Mucosa of descending colon (tissue), 3 donors: ENCODE data around the gene MAGEB6. TPM values are rescaled to one million over a fixed set of nuclear protein-coding genes. Genes with fewer than 3 reads are reported as not detected.
"Not testable (repeated sequence)": the region's sequence is repeated elsewhere in the genome, so short reads cannot be mapped to it uniquely, and the experiment has no call there.

Source experiments
- ATAC-seq: fragments of 200-7000 bp; cut with Tn5 transposase; one replicate; pipeline ENCODE4 v1.9.1; 2020; ENCODE audit warnings: mild to moderate bottlenecking, moderate library complexity
- DNase-seq, 3 donors: peaks; one replicate each; pipeline ENCODE4 v3.0.0-alpha.2; 2020
- H3K36me3 ChIP-seq: fragments of 200-600 bp; one replicate; pipeline ENCODE4 v1.8.0; 2021; ENCODE audit warnings: low read depth, mild to moderate bottlenecking
- H3K4me1 ChIP-seq: fragments of 200-600 bp; one replicate; pipeline ENCODE4 v1.8.0; 2021; ENCODE audit warnings: low read depth, mild to moderate bottlenecking
- H3K4me3 ChIP-seq: fragments of 200-600 bp; one replicate; pipeline ENCODE4 v1.8.0; 2021; ENCODE audit warnings: mild to moderate bottlenecking
- H3K9me3 ChIP-seq: fragments of 200-600 bp; one replicate; pipeline ENCODE4 v1.8.0; 2021; ENCODE audit warnings: mild to moderate bottlenecking
- intact Hi-C, 2 donors: fragments of 100-400 bp; cut with DNase I in 1 of 2; cut with micrococcal nuclease in 1 of 2; formaldehyde crosslinking; loops; one replicate each; pipeline versions ENCODE4 v1.11.0 to v1.11.1; 2022; cut with DNase I, micrococcal nuclease
- long read RNA-seq, 2 donors: library from polyadenylated mRNA; unstranded; transcript quantifications; one replicate each; pipeline ENCODE4 v2.0.0, GENCODE V29; 2019 to 2021
- total RNA-seq, 3 donors: library from RNA; stranded (reverse); fragmentation: NEBNext Ultra II Directional in 2 of 3; extraction: Animal tissue kit (Norgen Biotek cat#: 25700) in 2 of 3; gene quantifications; one replicate each; pipeline versions ENCODE4 v1.2.1 to v1.2.4, GENCODE V29; 2021 to 2023
- TF ChIP-seq, protein P1 (sequence below): fragments of 200-600 bp; IDR thresholded peaks from one replicate; pipeline ENCODE4 v1.8.0; 2022; ENCODE audit warnings: antibody characterized with exemption, mild to moderate bottlenecking
- donor health status: DM: no; HTN: no; CAD: no; lungs with moderate emphysema.
- donor health status: DM: no; HTN: no; CAD: no.
- donor health status: DM: no; HTN: yes; CAD: no.

Gene MAGEB6, protein sequence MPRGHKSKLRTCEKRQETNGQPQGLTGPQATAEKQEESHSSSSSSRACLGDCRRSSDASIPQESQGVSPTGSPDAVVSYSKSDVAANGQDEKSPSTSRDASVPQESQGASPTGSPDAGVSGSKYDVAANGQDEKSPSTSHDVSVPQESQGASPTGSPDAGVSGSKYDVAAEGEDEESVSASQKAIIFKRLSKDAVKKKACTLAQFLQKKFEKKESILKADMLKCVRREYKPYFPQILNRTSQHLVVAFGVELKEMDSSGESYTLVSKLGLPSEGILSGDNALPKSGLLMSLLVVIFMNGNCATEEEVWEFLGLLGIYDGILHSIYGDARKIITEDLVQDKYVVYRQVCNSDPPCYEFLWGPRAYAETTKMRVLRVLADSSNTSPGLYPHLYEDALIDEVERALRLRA
- not detected for total RNA-seq
- long read RNA-seq, donor 1 = 0 reads
- long read RNA-seq, donor 2 = 0 reads

GRCh38 chrX:26192204-26192603, at the start of gene MAGEB6:
TSS of gene MAGEB6 (plus strand) at chrX:26192440. CDS start at chrX:26193847, 1,407 bp downstream.
- Histone ChIP-seq H3K36me3 (no peaks in the 10 kb centered on the region), H3K4me3 (no peak within 1 kb of the TSS), H3K9me3 (no peaks in the 10 kb centered on the region), H3K4me1 (no peaks in the 10 kb centered on the region)
- TF ChIP-seq, protein P1, sequence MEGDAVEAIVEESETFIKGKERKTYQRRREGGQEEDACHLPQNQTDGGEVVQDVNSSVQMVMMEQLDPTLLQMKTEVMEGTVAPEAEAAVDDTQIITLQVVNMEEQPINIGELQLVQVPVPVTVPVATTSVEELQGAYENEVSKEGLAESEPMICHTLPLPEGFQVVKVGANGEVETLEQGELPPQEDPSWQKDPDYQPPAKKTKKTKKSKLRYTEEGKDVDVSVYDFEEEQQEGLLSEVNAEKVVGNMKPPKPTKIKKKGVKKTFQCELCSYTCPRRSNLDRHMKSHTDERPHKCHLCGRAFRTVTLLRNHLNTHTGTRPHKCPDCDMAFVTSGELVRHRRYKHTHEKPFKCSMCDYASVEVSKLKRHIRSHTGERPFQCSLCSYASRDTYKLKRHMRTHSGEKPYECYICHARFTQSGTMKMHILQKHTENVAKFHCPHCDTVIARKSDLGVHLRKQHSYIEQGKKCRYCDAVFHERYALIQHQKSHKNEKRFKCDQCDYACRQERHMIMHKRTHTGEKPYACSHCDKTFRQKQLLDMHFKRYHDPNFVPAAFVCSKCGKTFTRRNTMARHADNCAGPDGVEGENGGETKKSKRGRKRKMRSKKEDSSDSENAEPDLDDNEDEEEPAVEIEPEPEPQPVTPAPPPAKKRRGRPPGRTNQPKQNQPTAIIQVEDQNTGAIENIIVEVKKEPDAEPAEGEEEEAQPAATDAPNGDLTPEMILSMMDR = no peak
- ATAC-seq (no peak), DNase-seq (no peak)
- intact Hi-C loops = no loop called here

GRCh38 chrX:26146024-26146423, 46.2 kb upstream of the MAGEB6 start:
- intact Hi-C loops = no loop called here
- TF ChIP-seq, protein P1 = no peak

GRCh38 chrX:26160301-26160700, 31.9 kb upstream of the MAGEB6 start, which contains the start of gene MAGEB6B:
TSS of gene MAGEB6B (plus strand) at chrX:26160601. CDS start at chrX:26160601, 0 bp downstream.
- no peak within 1 kb of the TSS for H3K4me3 ChIP-seq
- ATAC-seq = no peak
- intact Hi-C loops = no loop called here
- TF ChIP-seq, protein P1 = no peak
- no peaks in the 10 kb centered on the region for H3K4me1 ChIP-seq
- H3K9me3 ChIP-seq = peaks cover 3% of the 10 kb centered on the region
- DNase-seq = no peak
- H3K36me3 ChIP-seq = no peaks in the 10 kb centered on the region

More at GRCh38 chrX:26146024-26146423, 46.2 kb upstream of the MAGEB6 start:
- DNase-seq (no peak), ATAC-seq (no peak)
- Histone ChIP-seq H3K9me3 (peaks cover 2% of the 10 kb centered on the region), H3K36me3 (no peaks in the 10 kb centered on the region), H3K4me3 (no peak overlapping the region), H3K4me1 (no peaks in the 10 kb centered on the region)

- H3K9me3 ChIP-seq = no peaks in the 10 kb centered on the region
- ATAC-seq (no peak), DNase-seq (no peak)
- no peaks in the 10 kb centered on the region for H3K36me3 ChIP-seq
- TF ChIP-seq, protein P1 = no peak
- no peak overlapping the region for H3K4me3 ChIP-seq
- no peaks in the 10 kb centered on the region for H3K4me1 ChIP-seq
- intact Hi-C loops = no loop called here
Observed at GRCh38 chrX:26203561-26203960, 11.3 kb downstream of the MAGEB6 start.

DNA sequence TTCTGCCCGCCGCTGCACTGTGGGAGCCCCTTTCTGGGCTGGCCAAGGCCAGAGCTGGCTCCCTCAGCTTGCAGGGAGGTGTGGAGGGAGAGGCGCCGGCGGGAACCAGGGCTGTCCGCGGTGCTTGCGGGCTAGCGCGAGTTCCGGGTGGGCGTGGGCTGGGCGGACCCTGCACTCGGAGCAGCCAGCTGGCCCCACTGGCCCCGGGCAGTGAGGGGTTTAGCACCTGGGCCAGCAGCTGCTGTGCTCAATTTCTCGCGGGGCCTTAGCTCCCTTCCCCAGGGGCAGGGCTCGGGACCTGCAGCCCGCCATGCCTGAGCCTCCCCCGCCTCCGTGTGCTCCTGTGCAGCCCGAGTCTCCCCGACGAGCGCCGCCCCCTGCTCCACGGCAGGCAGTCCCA, 12.5 kb downstream of the MAGEB6 start:
- ATAC-seq, H3K36me3 ChIP-seq, intact Hi-C loops, H3K4me1 ChIP-seq, DNase-seq, H3K9me3 ChIP-seq, H3K4me3 ChIP-seq: not testable (repeated sequence)

DNA sequence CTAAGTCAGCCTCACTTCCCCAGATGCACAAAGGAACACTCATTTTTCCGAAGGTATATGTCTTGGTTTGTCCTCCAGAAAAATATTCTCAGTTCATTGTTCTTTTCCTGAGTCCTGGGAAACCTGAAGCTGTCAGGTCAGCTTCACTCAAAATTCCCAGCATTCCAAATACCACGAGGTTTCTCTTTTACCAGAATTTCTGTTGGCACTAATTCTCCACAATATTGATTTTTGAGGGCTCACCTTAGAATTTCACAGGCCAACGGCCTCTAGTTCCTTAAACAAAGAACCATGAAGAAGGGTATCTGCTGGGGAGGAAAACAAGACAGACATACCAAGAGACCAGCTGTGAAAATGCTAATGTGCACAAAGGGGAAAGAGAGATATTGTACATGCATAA, 15.8 kb downstream of the MAGEB6 start:
- intact Hi-C loops = no loop called here
- DNase-seq (no peak), ATAC-seq (no peak)
- Histone ChIP-seq H3K36me3 (no peaks in the 10 kb centered on the region), H3K9me3 (no peaks in the 10 kb centered on the region), H3K4me3 (no peak overlapping the region), H3K4me1 (no peaks in the 10 kb centered on the region)
- TF ChIP-seq, protein P1 = no peak
